GM18511 (cell line): ENCODE data around the gene RCVRN.

ENCODE experiments used
- ATAC-seq: cut with Tn5 transposase; IDR thresholded peaks from one replicate; pipeline ENCODE4 v1.9.1; 2021; ENCODE audit warnings: mild to moderate bottlenecking, moderate library complexity; ENCODE audit not compliant: unreplicated experiment

RCVRN gene

DNA sequence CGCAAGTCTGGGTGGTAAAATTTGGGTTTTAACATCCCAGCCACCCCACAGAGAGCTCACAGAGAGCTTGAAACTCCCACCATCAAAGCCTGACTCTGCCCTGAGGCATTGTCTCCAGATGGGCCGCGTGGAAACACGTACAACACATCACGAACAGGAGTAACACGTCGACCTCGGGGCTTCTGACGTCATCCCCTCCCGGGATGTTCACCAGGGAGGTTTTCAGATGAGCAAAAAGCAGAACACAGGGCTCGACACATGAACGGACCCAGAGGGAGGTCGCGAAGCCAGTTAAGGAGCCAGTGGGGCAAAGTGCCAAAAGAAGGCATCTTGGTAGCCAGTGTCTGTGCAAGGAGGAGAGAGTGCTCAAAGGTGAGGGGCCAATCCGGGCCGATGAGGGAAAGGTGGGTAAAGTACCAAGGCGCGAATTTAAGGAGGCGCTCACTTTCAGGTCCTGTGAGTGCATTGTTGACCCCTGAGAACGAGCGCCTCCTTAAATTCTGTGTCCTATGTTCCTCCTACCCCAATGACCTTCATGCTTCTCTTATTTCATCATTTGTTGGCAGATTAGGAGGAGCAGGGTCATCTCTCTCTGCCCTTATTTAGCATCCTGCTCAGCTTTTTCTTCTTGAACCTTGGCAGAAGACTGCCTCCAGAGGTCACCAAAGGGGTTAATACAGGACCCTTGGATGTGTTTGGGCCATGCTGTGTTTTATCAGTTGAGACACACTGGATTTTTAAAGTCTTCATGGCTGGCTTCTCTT lies 5.6 kb downstream of the RCVRN start:
- ATAC-seq = no peak

DNA sequence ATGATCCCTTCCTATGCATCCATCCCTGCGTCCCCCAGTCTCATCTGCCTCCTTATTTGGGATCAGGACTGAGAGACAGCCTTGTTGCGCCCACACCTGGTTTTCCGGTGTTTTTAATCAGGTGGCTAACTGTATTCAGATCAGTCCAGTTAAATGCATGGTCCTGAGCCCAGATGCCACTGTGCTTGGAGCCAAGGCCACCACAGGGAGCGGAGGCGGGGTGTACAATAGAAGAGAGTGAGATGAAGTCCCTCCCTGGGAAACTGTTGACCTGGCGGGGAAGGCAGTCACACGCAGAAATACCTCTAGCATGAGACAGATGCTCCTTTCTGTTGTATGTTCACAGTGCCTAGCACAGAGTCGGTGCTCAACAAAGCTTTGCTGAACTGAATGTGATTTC lies 6.3 kb downstream of the RCVRN start:
- ATAC-seq = no peak

GRCh38 chr17:9897372-9897968 lies 7.6 kb downstream of the RCVRN start:
- ATAC-seq = no peak

GRCh38 chr17:9895923-9896322 lies 9.1 kb downstream of the RCVRN start:
- ATAC-seq = no peak

- no peak for ATAC-seq
Observed at GRCh38 chr17:9894231-9894630, 10.8 kb downstream of the RCVRN start.

DNA sequence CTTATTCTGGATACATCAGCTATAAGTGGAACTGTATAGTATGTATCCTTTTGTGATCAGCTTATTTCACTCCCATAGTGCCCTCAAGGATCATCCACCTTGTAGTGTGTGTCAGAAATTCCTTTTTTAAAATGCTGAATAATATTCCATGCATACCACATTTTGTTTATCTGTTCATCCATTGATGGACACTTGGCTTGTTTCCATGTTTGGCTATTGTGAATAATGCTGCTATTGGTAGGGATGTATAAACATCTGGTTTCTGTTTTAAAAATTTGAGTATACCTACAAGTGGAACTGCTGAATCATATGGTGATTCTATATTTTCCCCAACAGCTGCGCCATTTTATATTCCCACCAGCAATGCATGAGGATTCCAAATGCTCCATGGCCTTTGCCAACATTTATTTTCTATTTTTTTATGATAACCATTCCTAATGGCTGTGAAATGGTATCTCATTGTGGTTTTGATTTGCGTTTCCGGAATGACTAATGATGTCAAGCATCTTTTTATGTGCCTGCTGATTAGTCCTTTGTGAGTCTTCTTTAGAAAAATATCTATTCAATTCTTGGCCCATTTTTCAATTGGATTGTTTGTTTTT lies 11.6 kb downstream of the RCVRN start:
- no peak for ATAC-seq

DNA sequence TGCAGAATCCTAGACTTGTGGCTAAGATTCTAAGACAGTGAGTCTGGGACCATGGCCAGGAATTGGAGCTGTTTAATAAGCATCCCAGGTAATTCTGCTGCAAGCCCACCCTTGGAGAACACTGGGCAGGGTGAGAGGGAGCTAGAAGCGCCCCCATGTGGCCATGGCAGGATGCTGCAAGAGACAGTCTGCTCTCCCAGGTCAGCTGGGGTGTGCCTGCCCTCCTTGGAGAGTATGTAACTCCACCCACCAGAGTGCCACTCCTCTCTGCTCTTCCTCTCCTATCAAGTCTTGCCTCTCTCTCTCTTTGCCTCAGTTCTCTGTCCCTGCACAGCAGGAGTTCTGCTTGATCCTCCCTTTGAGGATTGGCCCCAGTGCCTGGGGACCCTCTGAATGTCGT lies 14.9 kb downstream of the RCVRN start:
- ATAC-seq = no peak

GRCh38 chr17:9887508-9887907 lies 17.6 kb downstream of the RCVRN start:
- no peak for ATAC-seq

DNA sequence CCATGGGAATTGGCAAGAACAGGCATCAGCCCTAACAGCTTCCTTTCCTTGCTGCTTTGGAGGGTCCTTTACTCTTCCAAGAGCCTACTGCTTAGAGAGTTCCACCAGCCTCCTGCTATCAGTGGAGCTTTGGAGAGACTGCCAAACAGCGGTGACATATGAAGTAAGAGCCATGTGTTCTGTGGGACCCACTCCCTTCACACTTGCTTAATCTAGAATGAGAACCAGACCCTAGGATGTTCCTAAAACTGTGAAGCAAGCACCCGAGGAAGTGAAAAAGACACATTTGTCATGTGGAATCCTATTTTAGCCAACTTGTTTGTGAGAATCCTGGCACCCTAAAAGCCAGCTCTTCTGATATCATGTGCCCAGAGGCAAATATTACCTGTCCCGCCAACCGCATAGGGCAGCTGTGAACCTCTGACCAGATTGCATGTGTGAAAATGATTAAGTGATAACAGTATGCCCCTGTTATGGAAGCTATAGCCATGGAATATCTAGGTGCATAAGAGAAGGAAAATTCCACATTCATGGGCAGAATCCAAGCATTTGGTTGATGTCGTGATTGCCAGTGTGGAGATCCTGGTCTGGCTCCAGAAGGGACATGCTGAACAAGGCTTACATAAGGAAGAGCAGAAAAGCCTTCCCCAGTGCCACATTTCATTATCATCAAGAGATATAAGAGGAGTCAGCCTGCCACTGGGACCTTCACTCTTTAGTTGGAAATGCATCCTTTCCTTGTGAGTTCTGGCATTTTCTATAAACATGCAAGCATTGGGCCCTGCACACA lies 18.7 kb downstream of the RCVRN start:
- no peak for ATAC-seq

GRCh38 chr17:9883451-9883850 lies 21.6 kb downstream of the RCVRN start:
- ATAC-seq = no peak

GRCh38 chr17:9880582-9880999 lies 24.5 kb downstream of the RCVRN start:
- ATAC-seq = peak; percentile 56

- no peak for ATAC-seq
Observed at GRCh38 chr17:9878786-9879525, 26.1 kb downstream of the RCVRN start.

DNA sequence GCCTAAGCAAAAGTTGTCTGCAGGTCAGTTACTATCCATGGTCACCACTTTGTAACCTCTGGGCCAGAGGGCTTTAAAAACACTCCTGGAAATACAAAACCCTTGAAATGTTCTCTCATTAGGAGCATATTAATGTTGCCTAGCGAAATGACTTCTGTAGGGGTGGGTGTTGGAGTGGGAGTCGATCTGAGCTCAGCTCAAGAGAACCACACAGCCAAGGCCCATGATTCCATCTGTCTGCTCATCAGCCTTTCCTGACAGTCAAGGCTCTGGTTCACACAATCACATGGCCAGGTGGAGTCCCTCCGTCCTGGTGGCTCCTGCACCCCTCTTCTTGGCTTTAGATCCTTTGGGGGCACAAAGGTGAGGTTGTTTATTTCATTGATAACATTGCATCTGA lies 26.7 kb downstream of the RCVRN start:
- no peak for ATAC-seq

- no peak for ATAC-seq
Observed at GRCh38 chr17:9875441-9875840, 29.6 kb downstream of the RCVRN start.

DNA sequence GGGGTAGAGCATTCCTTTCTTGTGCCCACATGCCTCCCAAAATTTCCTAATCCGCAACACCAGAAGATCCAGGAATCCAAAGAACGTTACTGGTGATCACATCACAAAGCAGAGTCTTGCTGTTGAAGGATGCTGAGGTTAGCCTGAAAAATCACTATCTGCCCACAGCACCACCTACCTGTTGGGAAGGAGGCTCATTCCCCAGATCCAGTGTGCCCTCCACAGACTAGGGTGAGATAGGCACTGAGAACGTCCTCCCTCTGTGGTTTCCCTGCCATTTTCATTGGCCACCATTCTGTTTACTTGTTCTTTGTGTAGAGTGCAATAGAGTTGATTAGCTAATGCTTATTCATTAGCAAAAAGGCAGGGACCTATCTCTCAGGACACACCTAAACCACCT lies 30.3 kb downstream of the RCVRN start:
- ATAC-seq = no peak

DNA sequence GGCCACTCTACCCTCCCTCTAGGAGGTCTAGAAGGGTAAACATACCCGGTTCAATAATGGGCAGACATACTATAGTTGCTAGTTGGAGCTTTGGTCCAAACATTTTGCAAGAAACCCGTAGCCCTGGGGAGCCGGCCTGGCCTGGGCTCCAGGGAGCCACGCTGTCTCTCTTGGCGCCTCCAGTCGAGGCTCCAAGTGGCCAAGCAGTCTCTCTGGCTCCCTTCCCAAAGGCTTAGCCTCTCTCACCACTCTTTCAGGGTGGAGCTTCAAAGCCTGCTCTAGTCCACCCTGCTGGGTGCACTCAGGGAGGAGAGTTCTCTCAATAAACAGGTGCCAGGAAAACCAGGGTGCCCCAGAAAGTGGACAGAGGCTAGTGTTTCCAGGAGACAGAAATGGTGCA lies 32.2 kb downstream of the RCVRN start:
- ATAC-seq = no peak

DNA sequence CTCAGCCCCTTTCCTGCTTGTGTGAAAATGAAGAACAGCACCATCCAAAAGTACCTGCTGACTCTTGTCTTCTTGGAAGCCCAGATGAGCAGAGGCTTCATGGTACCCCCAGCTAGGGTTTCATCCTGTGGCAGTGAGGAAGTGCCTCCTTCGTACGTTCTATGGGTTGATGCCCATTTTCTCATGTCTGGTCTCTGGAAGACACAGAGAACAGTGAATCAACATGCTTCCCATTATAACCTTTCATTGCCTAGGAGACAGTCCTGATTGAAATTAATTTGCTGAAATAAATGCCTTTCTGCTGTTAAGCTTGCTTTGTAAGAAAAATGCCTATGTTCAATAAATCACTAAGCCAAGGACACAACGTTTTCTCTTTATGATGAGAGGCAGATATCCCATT lies 36.5 kb downstream of the RCVRN start:
- no peak for ATAC-seq

GRCh38 chr17:9865586-9865985 lies 39.5 kb downstream of the RCVRN start:
- ATAC-seq = no peak

DNA sequence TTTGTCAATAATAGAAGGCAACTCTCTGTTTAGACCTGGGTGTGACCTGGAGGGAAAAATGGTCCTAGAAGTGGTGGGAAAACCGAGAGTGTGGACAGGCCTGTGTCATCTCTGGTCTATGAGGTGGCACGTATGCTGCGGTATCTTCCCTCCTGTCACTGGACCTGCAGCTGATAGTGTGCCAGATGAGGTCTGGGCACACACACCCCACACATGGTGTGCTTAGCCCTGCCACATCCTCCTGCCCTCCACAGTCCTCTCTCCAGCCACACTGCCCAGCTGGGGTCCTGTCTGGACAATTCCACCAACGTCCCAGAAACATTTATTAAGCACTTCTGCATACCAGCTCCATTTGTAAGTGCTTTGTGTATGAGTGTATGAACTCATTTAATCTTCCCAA lies 42.1 kb downstream of the RCVRN start:
- ATAC-seq = no peak

- no peak for ATAC-seq
Observed at GRCh38 chr17:9862220-9862619, 42.9 kb downstream of the RCVRN start.

- ATAC-seq = no peak
Observed at GRCh38 chr17:9860851-9861250, 44.2 kb downstream of the RCVRN start.
